SK-N-SH (cell line): ENCODE measurements around the gene SPON2.

Source experiments
- CTCF ChIP-seq: fragments of 200-600 bp; sonication (generic); IDR thresholded peaks from 2 replicates; pipeline ENCODE4 v1.6.1; 2017; ENCODE audit warnings: antibody characterized with exemption, mild to moderate bottlenecking, moderate library complexity
- GABPA ChIP-seq: IDR thresholded peaks from 2 replicates; pipeline ENCODE4 v1.4.0; 2012; ENCODE audit warnings: low read depth, mild to moderate bottlenecking
- POLR2AphosphoS5 ChIP-seq: IDR thresholded peaks from 2 replicates; pipeline ENCODE4 v1.6.1; 2012; ENCODE audit warnings: low read depth, low read length
- RCOR1 ChIP-seq: fragments of 150-350 bp; IDR thresholded peaks from 2 replicates; pipeline ENCODE4 v1.6.1; 2017; ENCODE audit warnings: antibody characterized with exemption, low read length
- RXRA ChIP-seq: IDR thresholded peaks from 2 replicates; pipeline ENCODE4 v1.4.0; 2012; ENCODE audit warnings: low read depth, mild to moderate bottlenecking, borderline replicate concordance
- YY1 ChIP-seq: IDR thresholded peaks from 2 replicates; pipeline ENCODE4 v1.4.0; 2012; ENCODE audit warnings: low read depth, mild to moderate bottlenecking

GRCh38 chr4:1194010-1194900 is 21.9 kb upstream of the SPON2 start:
- TF ChIP-seq CTCF: no peak
- no peak for TF ChIP-seq POLR2AphosphoS5
- TF ChIP-seq YY1: no peak
- no peak for TF ChIP-seq RCOR1
- TF ChIP-seq RXRA: 0 out of 2 replicates have a peak, but pooled peaks have one; percentile 27
- no peak for TF ChIP-seq GABPA
